Suprapubic skin (tissue), 4 donors: Measurements from ENCODE around the gene LRRC8E. TPM values are rescaled to one million over a fixed set of nuclear protein-coding genes. Genes with fewer than 3 reads are reported as not detected.

Experiments
- DNase-seq, 2 donors: peaks; one replicate each; pipeline ENCODE4 v3.0.0-alpha.2; 2019; ENCODE audit warnings: low spot score in 2 of 2
- H3K27ac ChIP-seq: fragments of 200-600 bp; sonication (generic); one replicate; pipeline ENCODE4 v1.5.1; 2019
- H3K27me3 ChIP-seq: fragments of 200-600 bp; sonication (generic); one replicate; pipeline ENCODE4 v1.5.1; 2019
- H3K36me3 ChIP-seq: fragments of 200-600 bp; sonication (generic); one replicate; pipeline ENCODE4 v1.5.1; 2019
- H3K4me1 ChIP-seq: fragments of 200-600 bp; sonication (generic); one replicate; pipeline ENCODE4 v1.5.1; 2019
- H3K4me3 ChIP-seq: fragments of 200-600 bp; sonication (generic); one replicate; pipeline ENCODE4 v1.5.1; 2019; ENCODE audit warnings: mild to moderate bottlenecking
- H3K9me3 ChIP-seq: fragments of 200-600 bp; sonication (generic); one replicate; pipeline ENCODE4 v1.5.1; 2019
- CTCF ChIP-seq, 2 donors: fragments of 200-600 bp in 1 of 2; fragments of 450-650 bp in 1 of 2; sonication (generic) in 1 of 2; IDR thresholded peaks; one replicate each; pipeline ENCODE4 v1.5.1; 2016 to 2019; ENCODE audit warnings: antibody characterized with exemption in 2 of 2, mild to moderate bottlenecking in 1 of 2, moderate library complexity in 1 of 2
- EP300 ChIP-seq: sonication (generic); formaldehyde crosslinking; IDR thresholded peaks from one replicate; pipeline ENCODE4 v1.6.1; 2017; ENCODE audit warnings: antibody characterized with exemption
- POLR2A ChIP-seq, 2 donors: fragments of 450-650 bp; IDR thresholded peaks; one replicate each; pipeline ENCODE4 v1.6.1; 2017; ENCODE audit warnings: antibody characterized with exemption in 2 of 2, mild to moderate bottlenecking in 2 of 2, moderate library complexity in 2 of 2
- POLR2AphosphoS5 ChIP-seq, 3 donors: sonication (generic); formaldehyde crosslinking; IDR thresholded peaks; one replicate each; pipeline ENCODE4 v1.6.1; 2017; ENCODE audit warnings: antibody characterized with exemption in 3 of 3
- WGBS: methylation state at CpG from one replicate; pipeline ENCODE4 v1.1.5; 2018; 5-methylcytosine and 5-hydroxymethylcytosine counted together
- total RNA-seq, 4 donors: library from RNA; depleted of rRNA; stranded (reverse); fragments of >200 nt; gene quantifications; one replicate each; pipeline ENCODE4 v1.1.0, GENCODE V29; 2016

Gene LRRC8E
- total RNA-seq, 4 donors from 2014 or later, result 15.2 to 41.6 (median 30.9) TPM

- WGBS, result 94% methylated on average over 19 of the region's 26 CpGs
- Histone ChIP-seq H3K4me1 (peaks cover 24% of the 10 kb centered on the region), H3K27ac (no peak overlapping the region), H3K4me3 (no peak overlapping the region), H3K27me3 (no peaks in the 10 kb centered on the region), H3K36me3 (peaks cover 2% of the 10 kb centered on the region), H3K9me3 (no peaks in the 10 kb centered on the region)
- DNase-seq, result no peak
- TF ChIP-seq POLR2A (IDR thresholded peaks at IDR 0.05), result no peak
- TF ChIP-seq CTCF (IDR thresholded peaks at IDR 0.05), result no peak
- TF ChIP-seq EP300, result no peak
- TF ChIP-seq POLR2AphosphoS5 (IDR thresholded peaks at IDR 0.05), result no peak
Measured at GRCh38 chr19:7851623-7852500, 36.4 kb upstream of the LRRC8E start.

- TF ChIP-seq POLR2AphosphoS5 (IDR thresholded peaks at IDR 0.05), result no peak
- peak; percentile 38 to 78 for TF ChIP-seq CTCF (IDR thresholded peaks at IDR 0.05)
- H3K36me3 ChIP-seq, result no peaks in the 10 kb centered on the region
- H3K4me3 ChIP-seq, result no peak overlapping the region
- H3K4me1 ChIP-seq, result peaks cover 24% of the 10 kb centered on the region
- no peaks in the 10 kb centered on the region for H3K27me3 ChIP-seq
- no peak overlapping the region for H3K27ac ChIP-seq
- no peaks in the 10 kb centered on the region for H3K9me3 ChIP-seq
- WGBS, result 32% methylated on average over 29 of the region's 45 CpGs
- DNase-seq, result peak in 1 of 2 donors; percentile 70
Measured at GRCh38 chr19:7852851-7853769, 35.2 kb upstream of the LRRC8E start.

- Histone ChIP-seq H3K36me3 (no peaks in the 10 kb centered on the region), H3K4me1 (peaks cover 24% of the 10 kb centered on the region), H3K27me3 (no peaks in the 10 kb centered on the region), H3K9me3 (no peaks in the 10 kb centered on the region), H3K4me3 (no peak overlapping the region), H3K27ac (no peak overlapping the region)
- 85% methylated on average over 12 of the region's 12 CpGs for WGBS
- TF ChIP-seq POLR2A (IDR thresholded peaks at IDR 0.05) (no peak), EP300 (no peak), CTCF (IDR thresholded peaks at IDR 0.05) (no peak), POLR2AphosphoS5 (IDR thresholded peaks at IDR 0.05) (no peak)
- DNase-seq, result no peak
Measured at GRCh38 chr19:7853770-7854128, 34.6 kb upstream of the LRRC8E start.

GRCh38 chr19:7855426-7856108 is 32.7 kb upstream of the LRRC8E start:
- peaks cover 6% of the 10 kb centered on the region for H3K36me3 ChIP-seq
- TF ChIP-seq EP300 (no peak), POLR2AphosphoS5 (IDR thresholded peaks at IDR 0.05) (no peak), CTCF (IDR thresholded peaks at IDR 0.05) (no peak), POLR2A (IDR thresholded peaks at IDR 0.05) (no peak)
- 90% methylated on average over 26 of the region's 26 CpGs for WGBS

More at GRCh38 chr19:7855426-7856108, 32.7 kb upstream of the LRRC8E start:
- Histone ChIP-seq H3K4me1 (peaks cover 14% of the 10 kb centered on the region), H3K9me3 (no peaks in the 10 kb centered on the region), H3K4me3 (no peak overlapping the region), H3K27ac (no peak overlapping the region), H3K27me3 (no peaks in the 10 kb centered on the region)
- DNase-seq, result no peak
